Measurements from ENCODE around the gene ZBTB11. TPM values are rescaled to one million over a fixed set of nuclear protein-coding genes. Genes with fewer than 3 reads are reported as not detected.
"Not testable (repeated sequence)": the region's sequence is repeated elsewhere in the genome, so short reads cannot be mapped to it uniquely, and the experiment has no call there.

Gene ZBTB11
- total and polyA plus RNA-seq, 5 donors from 2014 or later = 9.0 to 75.1 (median 12.2) TPM

DNA sequence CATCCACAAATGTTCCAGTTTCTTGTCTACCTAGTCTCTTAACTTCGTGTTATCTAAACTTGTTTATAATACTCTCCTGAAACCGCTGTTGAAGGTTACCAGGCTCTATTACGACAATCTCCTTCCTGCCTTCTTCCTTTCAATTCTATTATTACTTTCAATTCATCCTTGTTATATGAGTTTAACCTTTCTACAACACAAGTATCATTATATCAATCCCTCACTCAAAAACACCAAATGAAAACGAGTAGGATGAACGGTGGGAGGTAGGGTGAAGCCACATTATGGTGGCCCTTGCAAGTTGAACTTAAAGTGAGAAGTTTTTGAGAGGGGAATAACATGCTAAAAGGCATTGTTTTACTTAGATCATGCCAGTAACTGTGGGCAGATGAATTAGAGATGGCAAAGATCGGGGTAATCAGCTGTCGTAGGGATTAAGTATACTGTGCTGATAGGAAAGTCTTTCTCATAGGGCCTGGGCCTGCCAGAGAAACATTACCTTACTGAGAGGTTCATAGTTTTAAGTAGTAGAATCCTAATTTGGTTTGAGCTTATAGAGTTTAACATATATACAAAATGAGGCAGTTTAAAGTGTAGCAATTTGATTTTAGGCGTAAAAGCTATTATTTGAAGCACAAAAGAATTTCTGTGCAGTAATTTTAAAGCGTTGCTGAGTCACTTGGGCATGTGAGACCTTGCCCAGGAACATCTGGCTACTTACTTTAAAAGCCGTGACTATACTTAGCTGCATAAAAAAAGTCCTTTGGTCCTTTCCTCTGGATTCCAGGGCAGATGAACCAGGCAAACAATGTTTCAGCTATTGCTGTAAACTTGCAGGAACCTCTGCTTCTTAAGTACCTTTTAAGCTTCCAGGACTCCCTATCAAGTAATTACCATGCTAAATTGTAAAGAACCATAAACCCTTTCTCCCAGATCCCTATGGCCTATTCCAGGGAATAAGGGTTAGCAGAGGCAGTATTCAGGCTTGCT lies 44.2 kb upstream of the ZBTB11 start:
- Mint-ChIP-seq H3K4me3 (peak overlapping the region; percentile 1 to 75 (median 59)), H3K4me1 (peaks cover 24 to 47% (median 32%) of the 10 kb centered on the region in 4 donors), H3K27ac (peak overlapping the region; percentile 81 to 94 (median 88)), H3K36me3 (no peaks in the 10 kb centered on the region), H3K9me3 (no peaks in the 10 kb centered on the region), H3K27me3 (no peaks in the 10 kb centered on the region)
- peak overlapping the region; percentile 70 for H3K27ac ChIP-seq (ENCODE audit: insufficient read depth, low read length, poor library complexity, severe bottlenecking)
- no peaks in the 10 kb centered on the region for H3K36me3 ChIP-seq (ENCODE audit: control insufficient read depth, insufficient read depth, low read length)
- ATAC-seq (ENCODE audit: low read depth in 2 of 2) (no peak), DNase-seq (peak in 1 of 3 donors; percentile 56)
- H3K27me3 ChIP-seq (ENCODE audit: control insufficient read depth, insufficient read depth, low read length) = no peaks in the 10 kb centered on the region
- H3K4me1 ChIP-seq (ENCODE audit: control insufficient read depth, insufficient read depth, low read length, poor library complexity, severe bottlenecking) = peaks cover 36% of the 10 kb centered on the region
- no peaks in the 10 kb centered on the region for H3K9me3 ChIP-seq (ENCODE audit: control insufficient read depth in 2 of 2, low read length in 2 of 2)
- H3K4me3 ChIP-seq (ENCODE audit: low read depth, low read length) = peak overlapping the region; percentile 65

DNA sequence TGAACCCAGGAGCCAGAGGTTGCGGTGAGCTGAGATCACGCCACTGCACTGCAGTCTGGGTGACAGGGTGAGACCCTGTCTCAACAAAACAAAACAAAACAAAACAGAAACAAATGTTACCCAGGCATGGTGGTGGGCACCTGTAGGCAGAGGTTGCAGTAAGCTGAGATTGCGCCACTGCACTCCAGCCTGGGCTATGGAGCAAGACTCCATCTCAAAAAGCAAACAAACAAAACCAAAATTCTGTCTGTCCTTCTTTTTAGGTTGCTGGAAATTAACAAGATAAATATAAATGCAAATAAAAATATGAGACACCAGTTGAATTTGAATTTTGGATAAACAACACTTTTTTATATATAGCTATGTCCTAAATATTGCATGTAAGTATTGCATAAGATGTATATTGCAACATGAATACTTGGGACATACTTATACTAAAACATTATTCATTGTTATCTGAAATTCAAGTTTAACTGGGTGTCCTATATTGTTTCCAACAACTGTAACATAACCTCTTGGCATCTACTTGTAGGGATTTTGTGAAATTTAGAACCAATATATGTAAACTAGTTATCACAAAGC lies 42.8 kb upstream of the ZBTB11 start:
- Mint-ChIP-seq H3K4me3 (no peak overlapping the region), H3K27me3 (no peaks in the 10 kb centered on the region), H3K4me1 (peaks cover 20 to 37% (median 27%) of the 10 kb centered on the region in 4 donors), H3K27ac (no peak overlapping the region), H3K9me3 (no peaks in the 10 kb centered on the region), H3K36me3 (no peaks in the 10 kb centered on the region)
- no peak for ATAC-seq (ENCODE audit: low read depth in 2 of 2)
- Histone ChIP-seq H3K27me3 (ENCODE audit: control insufficient read depth, insufficient read depth, low read length) (no peaks in the 10 kb centered on the region), H3K4me1 (ENCODE audit: control insufficient read depth, insufficient read depth, low read length, poor library complexity, severe bottlenecking) (peaks cover 28% of the 10 kb centered on the region), H3K27ac (ENCODE audit: insufficient read depth, low read length, poor library complexity, severe bottlenecking) (no peak overlapping the region), H3K36me3 (ENCODE audit: control insufficient read depth, insufficient read depth, low read length) (no peaks in the 10 kb centered on the region), H3K9me3 (ENCODE audit: control insufficient read depth in 2 of 2, low read length in 2 of 2) (no peaks in the 10 kb centered on the region), H3K4me3 (ENCODE audit: low read depth, low read length) (no peak overlapping the region)
- DNase-seq = no peak

DNA sequence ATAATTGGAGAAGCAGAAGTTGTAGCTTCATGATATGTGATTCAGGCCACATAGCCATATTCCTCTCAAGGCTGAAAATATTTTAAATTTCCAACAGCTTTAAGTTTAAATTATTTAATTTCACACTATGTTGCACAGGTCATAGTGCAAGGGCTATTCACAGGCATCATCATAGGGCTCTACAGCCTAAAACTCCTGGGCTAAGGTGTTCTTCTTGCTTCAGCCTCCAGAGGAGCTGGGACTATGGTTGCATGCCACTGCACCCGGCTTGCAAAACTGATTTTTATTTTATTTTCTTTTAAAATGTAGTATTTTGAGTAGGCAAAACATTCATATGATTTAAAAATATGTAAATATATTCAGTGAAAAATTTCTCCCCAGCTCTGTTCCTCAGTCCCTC lies 41.5 kb upstream of the ZBTB11 start:
- no peaks in the 10 kb centered on the region for H3K27me3 ChIP-seq (ENCODE audit: control insufficient read depth, insufficient read depth, low read length)
- H3K27ac ChIP-seq (ENCODE audit: insufficient read depth, low read length, poor library complexity, severe bottlenecking) = no peak overlapping the region
- no peak for ATAC-seq (ENCODE audit: low read depth in 2 of 2)

DNA sequence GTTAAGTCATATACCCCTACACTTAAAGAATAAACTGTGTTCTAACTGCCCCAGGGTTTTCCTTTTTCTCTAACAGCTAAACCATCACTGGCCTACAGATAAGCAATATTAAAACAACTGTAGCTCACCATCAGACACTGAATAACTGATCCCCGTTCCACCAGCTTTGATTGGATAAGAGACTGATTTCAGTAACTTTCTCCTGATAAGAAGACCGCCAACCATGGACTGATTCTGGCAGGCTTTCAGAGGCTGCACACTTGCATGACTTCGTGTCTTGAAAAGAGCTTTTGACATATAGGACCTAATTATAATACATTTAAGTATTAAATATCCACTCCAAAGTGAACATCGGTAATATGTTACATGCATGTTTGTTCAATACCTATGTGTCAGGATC lies 32.2 kb upstream of the ZBTB11 start:
- no peak overlapping the region for H3K4me3 ChIP-seq (ENCODE audit: low read depth, low read length)
- no peak overlapping the region for H3K4me3 Mint-ChIP-seq
- no peak overlapping the region for H3K27ac ChIP-seq (ENCODE audit: insufficient read depth, low read length, poor library complexity, severe bottlenecking)
- ATAC-seq (ENCODE audit: low read depth in 2 of 2) = no peak
- H3K27me3 ChIP-seq (ENCODE audit: control insufficient read depth, insufficient read depth, low read length) = no peaks in the 10 kb centered on the region
- no peaks in the 10 kb centered on the region for H3K4me1 ChIP-seq (ENCODE audit: control insufficient read depth, insufficient read depth, low read length, poor library complexity, severe bottlenecking)
- no peaks in the 10 kb centered on the region for H3K36me3 Mint-ChIP-seq
- H3K36me3 ChIP-seq (ENCODE audit: control insufficient read depth, insufficient read depth, low read length) = no peaks in the 10 kb centered on the region
- peaks cover 0 to 5% (median 0%) of the 10 kb centered on the region in 4 donors for H3K4me1 Mint-ChIP-seq
- no peaks in the 10 kb centered on the region for H3K9me3 Mint-ChIP-seq
- H3K27ac Mint-ChIP-seq = no peak overlapping the region
- no peak for DNase-seq
- H3K27me3 Mint-ChIP-seq = no peaks in the 10 kb centered on the region
- H3K9me3 ChIP-seq (ENCODE audit: control insufficient read depth in 2 of 2, low read length in 2 of 2) = no peaks in the 10 kb centered on the region

More for the DNA sequence above, 41.5 kb upstream of the ZBTB11 start:
- Mint-ChIP-seq H3K27ac (no peak overlapping the region), H3K27me3 (no peaks in the 10 kb centered on the region), H3K36me3 (no peaks in the 10 kb centered on the region), H3K9me3 (no peaks in the 10 kb centered on the region), H3K4me1 (peaks cover 11 to 28% (median 21%) of the 10 kb centered on the region in 4 donors), H3K4me3 (no peak overlapping the region)
- Histone ChIP-seq H3K36me3 (ENCODE audit: control insufficient read depth, insufficient read depth, low read length) (no peaks in the 10 kb centered on the region), H3K4me3 (ENCODE audit: low read depth, low read length) (no peak overlapping the region), H3K9me3 (ENCODE audit: control insufficient read depth in 2 of 2, low read length in 2 of 2) (no peaks in the 10 kb centered on the region), H3K4me1 (ENCODE audit: control insufficient read depth, insufficient read depth, low read length, poor library complexity, severe bottlenecking) (peaks cover 21% of the 10 kb centered on the region)
- no peak for DNase-seq

DNA sequence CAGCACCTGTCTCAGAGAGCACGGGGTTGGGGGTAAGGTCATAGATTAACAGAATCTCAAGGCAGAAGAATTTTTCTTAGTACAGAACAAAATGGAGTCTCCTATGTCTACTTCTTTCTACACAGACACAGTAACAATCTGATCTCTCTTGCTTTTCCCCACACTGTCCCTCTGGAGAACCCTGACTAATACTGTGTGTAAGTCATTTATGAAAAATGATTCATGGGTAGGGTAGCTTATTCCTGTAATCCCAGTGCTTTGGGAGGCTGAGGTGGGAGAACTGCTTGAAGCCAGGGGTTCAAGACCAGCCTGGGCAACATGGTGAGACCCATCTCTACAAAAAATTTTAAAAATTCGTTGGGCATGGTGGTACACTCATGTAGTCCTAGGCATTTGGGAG lies 27.7 kb upstream of the ZBTB11 start:
- H3K36me3 Mint-ChIP-seq; H3K4me3 ChIP-seq (ENCODE audit: low read depth, low read length); DNase-seq; H3K27me3 Mint-ChIP-seq; H3K27ac ChIP-seq (ENCODE audit: insufficient read depth, low read length, poor library complexity, severe bottlenecking); H3K9me3 Mint-ChIP-seq; H3K36me3 ChIP-seq (ENCODE audit: control insufficient read depth, insufficient read depth, low read length); H3K4me1 ChIP-seq (ENCODE audit: control insufficient read depth, insufficient read depth, low read length, poor library complexity, severe bottlenecking); H3K27me3 ChIP-seq (ENCODE audit: control insufficient read depth, insufficient read depth, low read length); ATAC-seq (ENCODE audit: low read depth in 2 of 2); H3K27ac Mint-ChIP-seq; H3K4me1 Mint-ChIP-seq; H3K9me3 ChIP-seq (ENCODE audit: control insufficient read depth in 2 of 2, low read length in 2 of 2); H3K4me3 Mint-ChIP-seq: not testable (repeated sequence)

DNA sequence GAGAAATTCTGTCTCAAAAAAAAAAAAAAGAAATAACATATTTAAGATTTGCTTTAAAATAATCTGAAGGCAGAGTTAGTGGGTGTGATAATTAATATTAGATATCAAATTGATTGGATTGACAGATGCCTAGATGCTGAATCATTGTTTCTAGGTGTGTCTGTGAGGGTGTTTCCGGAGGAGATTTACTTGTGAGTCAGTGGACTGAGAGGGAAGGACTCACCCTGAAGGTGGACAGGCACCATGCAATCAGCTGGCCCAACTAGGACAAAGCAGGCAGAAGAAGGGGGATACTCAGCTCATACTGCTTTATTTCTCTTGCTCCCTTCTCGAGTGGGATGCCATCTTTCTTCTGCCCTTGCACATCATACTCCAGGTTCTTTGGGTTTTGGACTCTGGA lies 26.2 kb upstream of the ZBTB11 start:
- no peak overlapping the region for H3K27ac Mint-ChIP-seq
- ATAC-seq (ENCODE audit: low read depth in 2 of 2) = no peak
- no peaks in the 10 kb centered on the region for H3K27me3 Mint-ChIP-seq
- peaks cover 0 to 4% (median 0%) of the 10 kb centered on the region in 4 donors for H3K4me1 Mint-ChIP-seq
- Histone ChIP-seq H3K27ac (ENCODE audit: insufficient read depth, low read length, poor library complexity, severe bottlenecking) (no peak overlapping the region), H3K4me1 (ENCODE audit: control insufficient read depth, insufficient read depth, low read length, poor library complexity, severe bottlenecking) (no peaks in the 10 kb centered on the region), H3K9me3 (ENCODE audit: control insufficient read depth in 2 of 2, low read length in 2 of 2) (no peaks in the 10 kb centered on the region), H3K4me3 (ENCODE audit: low read depth, low read length) (no peak overlapping the region), H3K36me3 (ENCODE audit: control insufficient read depth, insufficient read depth, low read length) (no peaks in the 10 kb centered on the region), H3K27me3 (ENCODE audit: control insufficient read depth, insufficient read depth, low read length) (no peaks in the 10 kb centered on the region)
- no peak for DNase-seq
- peaks cover 0 to 1% (median 0%) of the 10 kb centered on the region in 7 donors for H3K9me3 Mint-ChIP-seq
- no peaks in the 10 kb centered on the region for H3K36me3 Mint-ChIP-seq
- no peak overlapping the region for H3K4me3 Mint-ChIP-seq

DNA sequence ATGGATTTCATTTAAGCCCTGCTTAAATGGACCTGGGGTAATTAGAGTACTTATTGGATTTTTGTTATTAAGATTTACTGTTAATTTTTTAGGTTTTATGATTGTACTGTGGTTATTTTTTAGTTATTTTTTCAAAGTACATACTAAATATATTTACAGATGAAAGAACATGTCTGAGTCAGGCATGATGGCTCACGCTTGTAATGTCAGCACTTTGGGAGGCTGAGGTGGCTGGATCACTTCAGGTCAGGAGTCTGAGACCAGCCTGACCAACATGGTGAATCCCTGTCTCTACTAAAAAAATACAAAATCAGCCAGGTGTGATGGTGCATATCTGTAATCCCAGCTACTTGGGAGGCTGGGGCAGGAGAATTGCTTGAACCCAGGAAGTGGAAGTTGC lies 25.8 kb upstream of the ZBTB11 start:
- H3K27ac ChIP-seq (ENCODE audit: insufficient read depth, low read length, poor library complexity, severe bottlenecking) = no peak overlapping the region
- no peaks in the 10 kb centered on the region for H3K27me3 ChIP-seq (ENCODE audit: control insufficient read depth, insufficient read depth, low read length)
- no peaks in the 10 kb centered on the region for H3K36me3 Mint-ChIP-seq
- H3K9me3 ChIP-seq (ENCODE audit: control insufficient read depth in 2 of 2, low read length in 2 of 2) = no peaks in the 10 kb centered on the region
- no peak for ATAC-seq (ENCODE audit: low read depth in 2 of 2)
- no peak overlapping the region for H3K4me3 ChIP-seq (ENCODE audit: low read depth, low read length)
- H3K27me3 Mint-ChIP-seq = no peaks in the 10 kb centered on the region
- peaks cover 0 to 1% (median 0%) of the 10 kb centered on the region in 7 donors for H3K9me3 Mint-ChIP-seq
- H3K4me1 ChIP-seq (ENCODE audit: control insufficient read depth, insufficient read depth, low read length, poor library complexity, severe bottlenecking) = no peaks in the 10 kb centered on the region
- H3K36me3 ChIP-seq (ENCODE audit: control insufficient read depth, insufficient read depth, low read length) = no peaks in the 10 kb centered on the region
- DNase-seq = no peak
- no peaks in the 10 kb centered on the region for H3K4me1 Mint-ChIP-seq
- H3K4me3 Mint-ChIP-seq = no peak overlapping the region
- H3K27ac Mint-ChIP-seq = no peak overlapping the region
